GM21786 (cell line): ENCODE results near the gene FOLR1.

ENCODE experiments used
- ATAC-seq: cut with Tn5 transposase; IDR thresholded peaks from one replicate; pipeline ENCODE4 v1.9.1; 2021; ENCODE audit not compliant: unreplicated experiment

The FOLR1 gene

DNA sequence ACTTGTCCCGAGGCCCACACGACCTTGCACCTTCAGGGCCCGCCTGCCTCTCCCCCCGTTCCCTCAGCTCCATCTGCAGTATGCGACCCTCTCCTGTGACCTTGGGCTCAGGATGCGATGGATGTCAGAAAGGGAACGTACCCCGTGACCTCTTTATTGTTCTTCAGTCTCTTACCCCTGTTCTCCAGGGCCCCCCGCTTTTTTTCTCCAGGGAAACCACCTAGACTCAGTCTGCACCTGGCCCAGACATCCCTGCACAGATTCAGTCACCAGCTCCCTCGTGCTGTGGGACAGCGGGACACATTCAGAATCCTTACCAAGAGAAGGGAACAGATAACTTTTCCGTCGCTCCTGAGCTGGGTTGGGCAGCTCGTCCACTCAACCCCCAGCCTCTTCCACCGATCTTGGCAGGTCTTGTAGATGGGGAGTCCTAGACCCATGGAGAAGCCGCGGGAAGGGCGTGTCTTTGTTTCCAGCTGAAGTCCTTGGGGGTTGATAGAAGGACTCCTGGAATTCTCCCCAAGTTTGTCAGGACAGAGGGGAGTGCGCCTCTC, 53.4 kb downstream of the FOLR1 start:
- ATAC-seq = no peak
